ENCODE data around the gene WBP2. TPM values are rescaled to one million over a fixed set of nuclear protein-coding genes. Genes with fewer than 3 reads are reported as not detected.
A peak's percentile ranks its signal among the peaks of the same experiment; 100 is the strongest.

Gene WBP2
- total and polyA plus RNA-seq, 2 of the 13 experiments (the other 11 are each of a cell fraction or from before 2014, with no cell fraction given): 29.2 to 29.5 TPM

DNA sequence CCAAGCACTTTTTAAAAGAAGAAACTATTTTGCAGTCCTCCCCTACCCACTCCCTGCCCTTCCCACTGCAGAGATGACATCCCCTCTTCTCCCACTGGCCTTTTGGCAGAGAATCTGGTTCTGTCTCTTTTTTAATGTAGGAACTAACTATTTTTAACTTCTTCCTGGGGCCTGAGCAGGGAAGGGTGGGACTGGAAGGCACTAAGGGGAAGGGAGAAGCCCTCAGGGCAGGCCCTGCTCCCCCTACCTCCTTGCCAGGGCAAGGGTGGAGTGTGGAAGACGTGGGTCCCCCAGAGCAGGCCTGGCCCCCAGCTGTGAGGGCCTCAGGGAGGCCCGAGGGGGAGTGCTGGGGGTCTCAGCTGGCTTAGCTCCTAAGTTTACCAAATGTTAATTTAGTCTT lies 30.5 kb downstream of the WBP2 start:
- Histone ChIP-seq H3K27me3 (ENCODE audit: control insufficient read depth in 1 of 2, insufficient read depth in 2 of 2, low read length in 2 of 2) (no peaks in the 10 kb centered on the region), H3K4me1 (ENCODE audit: insufficient read depth, low read length) (peaks cover 22% of the 10 kb centered on the region), H3K4me2 (ENCODE audit: low read depth, low read length) (no peak overlapping the region), H4K20me1 (ENCODE audit: insufficient read depth, low read length) (no peaks in the 10 kb centered on the region), H3K9me3 (ENCODE audit: low read length) (no peaks in the 10 kb centered on the region), H3K27ac (ENCODE audit: extremely low read length, insufficient read depth, low read length) (no peak overlapping the region), H3K4me3 (replicated peaks in 1 of 3; ENCODE audit: insufficient read depth in 1 of 3, low read depth in 2 of 3, low read length in 3 of 3) (no peak overlapping the region), H2AFZ (ENCODE audit: low read length) (no peak overlapping the region), H3K9ac (ENCODE audit: insufficient read depth, low read depth, low read length) (no peak overlapping the region), H3K36me3 (replicated peaks in 1 of 2; ENCODE audit: control insufficient read depth in 1 of 2, insufficient read depth in 2 of 2, low read length in 2 of 2) (peaks cover 27 to 55% of the 10 kb centered on the region in 2 experiments), H3K79me2 (ENCODE audit: insufficient read depth, low read length) (no peaks in the 10 kb centered on the region)
- ATAC-seq (no peak), DNase-seq (ENCODE audit: low spot score) (no peak), FAIRE-seq (no peak)
- no TSS peak for BruUV-seq (replicated peaks)
- ChIA-PET POLR2A (interaction anchor here (1.0 to 8.0 kb wide), 5 partner anchors 9 to 45 kb away, joined by 3 to 88 read pairs (median 10); partner anchors contain the start of genes UNC13D and WBP2), CTCF (ENCODE audit: low intra/inter-chr PET ratio, low total read pairs) (no interaction called here)
- 100% methylated on average over 2 of the region's 2 CpGs for WGBS (ENCODE audit: low lambda C conversion rate)
- intact Hi-C loops (cut with micrococcal nuclease; ENCODE audit: unreplicated experiment): loop anchor here (5.0 kb wide), 1 partner anchor 47 kb away; a partner anchor contains a TSS
- in situ Hi-C loops (cut with HindIII; ENCODE audit: extremely low pct_ligation_motif_present, low pct_unique_long_range_greater_than_20kb): no loop called here
- TF ChIP-seq HMGA1 (CRISPR knock-in tag; conservative IDR thresholded peaks at IDR 0.05): no peak
- TF ChIP-seq MAX (IDR thresholded peaks at IDR 0.05): 0 out of 2 replicates have a peak, but pooled peaks have one; percentile 6
- peak in 1 of 2 experiments; percentile 15; a peak in 1 of 4 replicates for TF ChIP-seq POLR2A (IDR thresholded peaks at IDR 0.05; ENCODE audit: insufficient read depth in 1 of 2, low read depth in 2 of 2, low read length in 2 of 2)
- 0 out of 2 replicates have a peak, but pooled peaks have one; percentile 56 for TF ChIP-seq PAF1 (CRISPR knock-in tag; IDR thresholded peaks at IDR 0.05)

DNA sequence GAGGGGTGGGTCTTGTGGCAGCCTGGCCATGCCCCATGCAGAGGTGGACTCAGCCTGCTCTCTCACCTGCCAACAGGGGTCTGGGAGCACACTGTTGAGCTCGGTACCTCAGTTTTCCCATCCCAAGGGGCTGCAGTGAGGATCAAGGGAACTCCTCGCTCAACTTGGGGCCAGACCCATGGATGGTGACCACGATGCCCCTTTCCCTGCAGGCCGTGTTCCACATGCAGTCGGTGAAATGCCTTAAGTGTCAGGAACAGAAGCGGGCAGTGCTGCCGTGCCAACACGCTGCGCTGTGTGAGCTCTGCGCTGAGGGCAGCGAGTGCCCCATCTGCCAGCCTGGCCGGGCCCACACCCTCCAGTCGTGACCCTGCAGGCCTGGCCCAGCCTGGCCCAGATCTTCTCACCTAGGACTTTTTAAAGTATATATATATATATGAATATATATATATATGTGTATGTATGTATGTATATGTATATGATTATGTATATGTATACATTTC lies 31.0 kb downstream of the WBP2 start:
- WGBS (ENCODE audit: low lambda C conversion rate): 96% methylated on average over 12 of the region's 13 CpGs
- intact Hi-C loops (cut with micrococcal nuclease; ENCODE audit: unreplicated experiment): no loop called here
- ChIA-PET CTCF (ENCODE audit: low intra/inter-chr PET ratio, low total read pairs) (no interaction called here), POLR2A (interaction anchor here (1.3 to 8.0 kb wide), 4 partner anchors 22 to 44 kb away, joined by 10 to 88 read pairs (median 21); partner anchors contain the start of genes UNC13D and WBP2)
- Histone ChIP-seq H3K27me3 (ENCODE audit: control insufficient read depth in 1 of 2, insufficient read depth in 2 of 2, low read length in 2 of 2) (no peaks in the 10 kb centered on the region), H3K36me3 (replicated peaks in 1 of 2; ENCODE audit: control insufficient read depth in 1 of 2, insufficient read depth in 2 of 2, low read length in 2 of 2) (peaks cover 30 to 60% of the 10 kb centered on the region in 2 experiments), H3K27ac (ENCODE audit: extremely low read length, insufficient read depth, low read length) (no peak overlapping the region), H3K4me1 (ENCODE audit: insufficient read depth, low read length) (peaks cover 22% of the 10 kb centered on the region), H3K79me2 (ENCODE audit: insufficient read depth, low read length) (no peaks in the 10 kb centered on the region), H3K4me2 (ENCODE audit: low read depth, low read length) (no peak overlapping the region), H2AFZ (ENCODE audit: low read length) (no peak overlapping the region), H3K4me3 (replicated peaks in 1 of 3; ENCODE audit: insufficient read depth in 1 of 3, low read depth in 2 of 3, low read length in 3 of 3) (no peak overlapping the region), H3K9ac (ENCODE audit: insufficient read depth, low read depth, low read length) (no peak overlapping the region), H3K9me3 (ENCODE audit: low read length) (no peaks in the 10 kb centered on the region), H4K20me1 (ENCODE audit: insufficient read depth, low read length) (no peaks in the 10 kb centered on the region)
- in situ Hi-C loops (cut with HindIII; ENCODE audit: extremely low pct_ligation_motif_present, low pct_unique_long_range_greater_than_20kb): no loop called here
- ATAC-seq (no peak), FAIRE-seq (no peak), DNase-seq (ENCODE audit: low spot score) (no peak)
- TF ChIP-seq HNRNPLL (IDR thresholded peaks at IDR 0.05; ENCODE audit: low read depth, low read length, poor library complexity, severe bottlenecking) (peak; percentile 12), RBM22 (optimal IDR thresholded peaks at IDR 0.05; ENCODE audit: low read length) (peak; percentile 31), HNRNPL (IDR thresholded peaks at IDR 0.05; ENCODE audit: low read depth, low read length) (peak; percentile 67; the same call in 1 of the 2 replicates), NR2F6 (IDR thresholded peaks at IDR 0.05) (no peak), NR2F6 (CRISPR knock-in tag; IDR thresholded peaks at IDR 0.05) (no peak)
- no TSS peak for BruUV-seq (replicated peaks)

Data from HepG2 (cell line).